ENCODE measurements around the gene FGB. TPM values are rescaled to one million over a fixed set of nuclear protein-coding genes. Genes with fewer than 3 reads are reported as not detected.
A peak's percentile ranks its signal among the peaks of the same experiment; 100 is the strongest.

Gene FGB
- total and polyA plus RNA-seq, 9 of the 15 experiments (the other 6 are each of a cell fraction or from before 2014, with no cell fraction given): 0.07 to 1.9 (median 0.13) TPM; not detected in 6

DNA sequence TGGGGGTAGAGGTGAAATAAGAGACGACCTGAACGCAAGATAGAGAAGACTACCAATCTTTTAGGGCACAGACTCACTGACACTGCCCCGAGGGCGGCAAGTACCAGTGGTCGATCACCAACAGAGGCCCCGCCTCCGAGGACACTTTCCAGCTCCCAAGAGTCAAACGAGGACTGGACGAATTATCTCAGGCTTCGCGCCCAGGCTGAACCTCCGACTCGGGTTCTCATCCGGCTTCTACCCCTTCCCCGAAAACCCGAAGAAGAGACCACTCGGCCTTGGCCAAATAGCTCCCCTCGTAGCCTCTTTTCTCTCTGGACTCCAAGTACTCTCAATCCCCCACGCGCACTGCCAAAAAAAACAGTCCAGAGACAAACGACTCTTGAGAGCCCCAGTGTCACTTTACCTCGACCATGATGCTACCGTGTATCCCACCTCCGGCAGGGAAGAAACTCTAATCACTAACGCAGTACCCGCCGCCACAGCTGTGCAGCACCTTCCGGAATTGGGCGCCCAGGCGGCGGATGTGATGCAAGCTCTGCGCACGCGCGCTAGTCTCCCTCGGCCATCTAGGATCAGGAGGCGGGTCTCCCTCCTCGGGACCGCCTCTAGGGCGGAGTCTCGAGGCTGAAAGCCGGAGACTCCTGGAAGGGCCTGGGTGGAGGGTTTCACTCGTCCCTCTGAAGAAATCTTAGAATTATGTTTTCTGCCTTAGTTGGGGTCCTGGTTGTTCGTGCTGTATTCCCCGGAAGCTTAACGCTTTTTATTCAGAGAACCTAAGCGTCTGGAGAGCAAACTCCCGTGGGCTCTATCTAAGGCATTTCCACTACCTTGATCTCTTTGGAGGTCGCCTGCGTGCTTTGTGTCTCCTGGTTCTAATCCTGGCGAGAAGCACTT, 12.7 kb upstream of the FGB start, which contains the start of gene PLRG1 (continued):
- TF ChIP-seq, protein P1, sequence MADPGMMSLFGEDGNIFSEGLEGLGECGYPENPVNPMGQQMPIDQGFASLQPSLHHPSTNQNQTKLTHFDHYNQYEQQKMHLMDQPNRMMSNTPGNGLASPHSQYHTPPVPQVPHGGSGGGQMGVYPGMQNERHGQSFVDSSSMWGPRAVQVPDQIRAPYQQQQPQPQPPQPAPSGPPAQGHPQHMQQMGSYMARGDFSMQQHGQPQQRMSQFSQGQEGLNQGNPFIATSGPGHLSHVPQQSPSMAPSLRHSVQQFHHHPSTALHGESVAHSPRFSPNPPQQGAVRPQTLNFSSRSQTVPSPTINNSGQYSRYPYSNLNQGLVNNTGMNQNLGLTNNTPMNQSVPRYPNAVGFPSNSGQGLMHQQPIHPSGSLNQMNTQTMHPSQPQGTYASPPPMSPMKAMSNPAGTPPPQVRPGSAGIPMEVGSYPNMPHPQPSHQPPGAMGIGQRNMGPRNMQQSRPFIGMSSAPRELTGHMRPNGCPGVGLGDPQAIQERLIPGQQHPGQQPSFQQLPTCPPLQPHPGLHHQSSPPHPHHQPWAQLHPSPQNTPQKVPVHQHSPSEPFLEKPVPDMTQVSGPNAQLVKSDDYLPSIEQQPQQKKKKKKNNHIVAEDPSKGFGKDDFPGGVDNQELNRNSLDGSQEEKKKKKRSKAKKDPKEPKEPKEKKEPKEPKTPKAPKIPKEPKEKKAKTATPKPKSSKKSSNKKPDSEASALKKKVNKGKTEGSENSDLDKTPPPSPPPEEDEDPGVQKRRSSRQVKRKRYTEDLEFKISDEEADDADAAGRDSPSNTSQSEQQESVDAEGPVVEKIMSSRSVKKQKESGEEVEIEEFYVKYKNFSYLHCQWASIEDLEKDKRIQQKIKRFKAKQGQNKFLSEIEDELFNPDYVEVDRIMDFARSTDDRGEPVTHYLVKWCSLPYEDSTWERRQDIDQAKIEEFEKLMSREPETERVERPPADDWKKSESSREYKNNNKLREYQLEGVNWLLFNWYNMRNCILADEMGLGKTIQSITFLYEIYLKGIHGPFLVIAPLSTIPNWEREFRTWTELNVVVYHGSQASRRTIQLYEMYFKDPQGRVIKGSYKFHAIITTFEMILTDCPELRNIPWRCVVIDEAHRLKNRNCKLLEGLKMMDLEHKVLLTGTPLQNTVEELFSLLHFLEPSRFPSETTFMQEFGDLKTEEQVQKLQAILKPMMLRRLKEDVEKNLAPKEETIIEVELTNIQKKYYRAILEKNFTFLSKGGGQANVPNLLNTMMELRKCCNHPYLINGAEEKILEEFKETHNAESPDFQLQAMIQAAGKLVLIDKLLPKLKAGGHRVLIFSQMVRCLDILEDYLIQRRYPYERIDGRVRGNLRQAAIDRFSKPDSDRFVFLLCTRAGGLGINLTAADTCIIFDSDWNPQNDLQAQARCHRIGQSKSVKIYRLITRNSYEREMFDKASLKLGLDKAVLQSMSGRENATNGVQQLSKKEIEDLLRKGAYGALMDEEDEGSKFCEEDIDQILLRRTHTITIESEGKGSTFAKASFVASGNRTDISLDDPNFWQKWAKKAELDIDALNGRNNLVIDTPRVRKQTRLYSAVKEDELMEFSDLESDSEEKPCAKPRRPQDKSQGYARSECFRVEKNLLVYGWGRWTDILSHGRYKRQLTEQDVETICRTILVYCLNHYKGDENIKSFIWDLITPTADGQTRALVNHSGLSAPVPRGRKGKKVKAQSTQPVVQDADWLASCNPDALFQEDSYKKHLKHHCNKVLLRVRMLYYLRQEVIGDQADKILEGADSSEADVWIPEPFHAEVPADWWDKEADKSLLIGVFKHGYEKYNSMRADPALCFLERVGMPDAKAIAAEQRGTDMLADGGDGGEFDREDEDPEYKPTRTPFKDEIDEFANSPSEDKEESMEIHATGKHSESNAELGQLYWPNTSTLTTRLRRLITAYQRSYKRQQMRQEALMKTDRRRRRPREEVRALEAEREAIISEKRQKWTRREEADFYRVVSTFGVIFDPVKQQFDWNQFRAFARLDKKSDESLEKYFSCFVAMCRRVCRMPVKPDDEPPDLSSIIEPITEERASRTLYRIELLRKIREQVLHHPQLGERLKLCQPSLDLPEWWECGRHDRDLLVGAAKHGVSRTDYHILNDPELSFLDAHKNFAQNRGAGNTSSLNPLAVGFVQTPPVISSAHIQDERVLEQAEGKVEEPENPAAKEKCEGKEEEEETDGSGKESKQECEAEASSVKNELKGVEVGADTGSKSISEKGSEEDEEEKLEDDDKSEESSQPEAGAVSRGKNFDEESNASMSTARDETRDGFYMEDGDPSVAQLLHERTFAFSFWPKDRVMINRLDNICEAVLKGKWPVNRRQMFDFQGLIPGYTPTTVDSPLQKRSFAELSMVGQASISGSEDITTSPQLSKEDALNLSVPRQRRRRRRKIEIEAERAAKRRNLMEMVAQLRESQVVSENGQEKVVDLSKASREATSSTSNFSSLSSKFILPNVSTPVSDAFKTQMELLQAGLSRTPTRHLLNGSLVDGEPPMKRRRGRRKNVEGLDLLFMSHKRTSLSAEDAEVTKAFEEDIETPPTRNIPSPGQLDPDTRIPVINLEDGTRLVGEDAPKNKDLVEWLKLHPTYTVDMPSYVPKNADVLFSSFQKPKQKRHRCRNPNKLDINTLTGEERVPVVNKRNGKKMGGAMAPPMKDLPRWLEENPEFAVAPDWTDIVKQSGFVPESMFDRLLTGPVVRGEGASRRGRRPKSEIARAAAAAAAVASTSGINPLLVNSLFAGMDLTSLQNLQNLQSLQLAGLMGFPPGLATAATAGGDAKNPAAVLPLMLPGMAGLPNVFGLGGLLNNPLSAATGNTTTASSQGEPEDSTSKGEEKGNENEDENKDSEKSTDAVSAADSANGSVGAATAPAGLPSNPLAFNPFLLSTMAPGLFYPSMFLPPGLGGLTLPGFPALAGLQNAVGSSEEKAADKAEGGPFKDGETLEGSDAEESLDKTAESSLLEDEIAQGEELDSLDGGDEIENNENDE (IDR thresholded peaks at IDR 0.05; ENCODE audit: low read depth, low read length): no peak
- peak; percentile 84 for TF ChIP-seq EP400 (IDR thresholded peaks at IDR 0.05)
- TF ChIP-seq MBD2 (IDR thresholded peaks at IDR 0.05; ENCODE audit: borderline replicate concordance, low read depth): peak; percentile 57; the same call in 1 of the 2 replicates
- TF ChIP-seq DIDO1 (tag; IDR thresholded peaks at IDR 0.05; ENCODE audit: low read depth): peak; percentile 77
- TF ChIP-seq MYC (IDR thresholded peaks at IDR 0.05; ENCODE audit: low read depth, low read length): peak; percentile 61
- TF ChIP-seq MYC (CRISPR knock-in tag; IDR thresholded peaks at IDR 0.05; ENCODE audit: borderline replicate concordance, low read depth): no peak
- TF ChIP-seq CEBPB (tag; IDR thresholded peaks at IDR 0.05): peak; percentile 85
- TF ChIP-seq HDAC1 (IDR thresholded peaks at IDR 0.05): peak in 1 of 2 experiments; percentile 87; a peak in 2 of 4 replicates
- TF ChIP-seq ZNF699 (CRISPR knock-in tag; IDR thresholded peaks at IDR 0.05; ENCODE audit: insufficient replicate concordance): no peak
- TF ChIP-seq TAF7 (tag; IDR thresholded peaks at IDR 0.05): peak; percentile 59; the same call in 1 of the 2 replicates
- TF ChIP-seq CEBPG (CRISPR knock-in tag; IDR thresholded peaks at IDR 0.05): peak; percentile 98
- peak; percentile 80 to 85 for TF ChIP-seq CEBPG (tag; conservative IDR thresholded peaks at IDR 0.05 in 1 of 2, IDR thresholded peaks at IDR 0.05 in 1 of 2)
- TF ChIP-seq ZNF778 (CRISPR knock-in tag; IDR thresholded peaks at IDR 0.05): no peak
- TF ChIP-seq ZNF76 (CRISPR knock-in tag; IDR thresholded peaks at IDR 0.05; ENCODE audit: borderline replicate concordance): no peak
- peak; percentile 91; the same call in 1 of the 2 replicates for TF ChIP-seq LCOR (CRISPR knock-in tag; IDR thresholded peaks at IDR 0.05)
- 0 out of 2 replicates have a peak, but pooled peaks have one; percentile 40 for TF ChIP-seq ZEB2 (IDR thresholded peaks at IDR 0.05)
- TF ChIP-seq E2F3 (CRISPR knock-in tag; IDR thresholded peaks at IDR 0.05): no peak
- peak; percentile 35; the same call in 1 of the 2 replicates for TF ChIP-seq XRCC5 (IDR thresholded peaks at IDR 0.05; ENCODE audit: low read depth, low read length)

Measured in K562 (cell line).